Ishikawa (cell line): ENCODE data around the gene SUFU.

Experiments
- CEBPB ChIP-seq: IDR thresholded peaks from 2 replicates; pipeline ENCODE4 v1.6.1; 2012
- CREB1 ChIP-seq: IDR thresholded peaks from 2 replicates; pipeline ENCODE4 v1.6.1; 2012; ENCODE audit warnings: low read depth
- EGR1 ChIP-seq: IDR thresholded peaks from 2 replicates; pipeline ENCODE4 v1.6.1; 2012
- EP300 ChIP-seq: IDR thresholded peaks from 2 replicates; pipeline ENCODE4 v1.6.1; 2012; ENCODE audit warnings: borderline replicate concordance
- FOXM1 ChIP-seq: IDR thresholded peaks from 2 replicates; pipeline ENCODE4 v1.6.1; 2012; ENCODE audit warnings: low read depth, borderline replicate concordance
- MAX ChIP-seq: IDR thresholded peaks from 2 replicates; pipeline ENCODE4 v1.6.1; 2012
- NFIC ChIP-seq: IDR thresholded peaks from 2 replicates; pipeline ENCODE4 v1.6.1; 2012
- RAD21 ChIP-seq: IDR thresholded peaks from 2 replicates; pipeline ENCODE4 v1.6.1; 2012; ENCODE audit warnings: low read depth
- TAF1 ChIP-seq: IDR thresholded peaks from 2 replicates; pipeline ENCODE4 v1.6.1; 2012; ENCODE audit warnings: low read depth, mild to moderate bottlenecking
- TCF12 ChIP-seq: IDR thresholded peaks from 2 replicates; pipeline ENCODE4 v1.6.1; 2012; ENCODE audit warnings: low read depth
- TEAD4 ChIP-seq: IDR thresholded peaks from 2 replicates; pipeline ENCODE4 v1.6.1; 2012
- YY1 ChIP-seq: IDR thresholded peaks from 2 replicates; pipeline ENCODE4 v1.6.1; 2012; ENCODE audit warnings: low read depth
- ZBTB7A ChIP-seq: IDR thresholded peaks from 2 replicates; pipeline ENCODE4 v1.6.1; 2012; ENCODE audit warnings: low read depth
- TF ChIP-seq, protein P1 (sequence below): IDR thresholded peaks from 2 replicates; pipeline ENCODE4 v1.6.1; 2012; ENCODE audit warnings: low read depth, mild to moderate bottlenecking
- TF ChIP-seq, protein P2 (sequence below): IDR thresholded peaks from 2 replicates; pipeline ENCODE4 v1.6.1; 2012

SUFU gene

GRCh38 chr10:102612964-102613275, 109.1 kb downstream of the SUFU start:
- TF ChIP-seq YY1 (no peak), TAF1 (no peak), EP300 (no peak), EGR1 (no peak), CEBPB (no peak), TEAD4 (no peak), RAD21 (no peak)
- TF ChIP-seq, protein P1, sequence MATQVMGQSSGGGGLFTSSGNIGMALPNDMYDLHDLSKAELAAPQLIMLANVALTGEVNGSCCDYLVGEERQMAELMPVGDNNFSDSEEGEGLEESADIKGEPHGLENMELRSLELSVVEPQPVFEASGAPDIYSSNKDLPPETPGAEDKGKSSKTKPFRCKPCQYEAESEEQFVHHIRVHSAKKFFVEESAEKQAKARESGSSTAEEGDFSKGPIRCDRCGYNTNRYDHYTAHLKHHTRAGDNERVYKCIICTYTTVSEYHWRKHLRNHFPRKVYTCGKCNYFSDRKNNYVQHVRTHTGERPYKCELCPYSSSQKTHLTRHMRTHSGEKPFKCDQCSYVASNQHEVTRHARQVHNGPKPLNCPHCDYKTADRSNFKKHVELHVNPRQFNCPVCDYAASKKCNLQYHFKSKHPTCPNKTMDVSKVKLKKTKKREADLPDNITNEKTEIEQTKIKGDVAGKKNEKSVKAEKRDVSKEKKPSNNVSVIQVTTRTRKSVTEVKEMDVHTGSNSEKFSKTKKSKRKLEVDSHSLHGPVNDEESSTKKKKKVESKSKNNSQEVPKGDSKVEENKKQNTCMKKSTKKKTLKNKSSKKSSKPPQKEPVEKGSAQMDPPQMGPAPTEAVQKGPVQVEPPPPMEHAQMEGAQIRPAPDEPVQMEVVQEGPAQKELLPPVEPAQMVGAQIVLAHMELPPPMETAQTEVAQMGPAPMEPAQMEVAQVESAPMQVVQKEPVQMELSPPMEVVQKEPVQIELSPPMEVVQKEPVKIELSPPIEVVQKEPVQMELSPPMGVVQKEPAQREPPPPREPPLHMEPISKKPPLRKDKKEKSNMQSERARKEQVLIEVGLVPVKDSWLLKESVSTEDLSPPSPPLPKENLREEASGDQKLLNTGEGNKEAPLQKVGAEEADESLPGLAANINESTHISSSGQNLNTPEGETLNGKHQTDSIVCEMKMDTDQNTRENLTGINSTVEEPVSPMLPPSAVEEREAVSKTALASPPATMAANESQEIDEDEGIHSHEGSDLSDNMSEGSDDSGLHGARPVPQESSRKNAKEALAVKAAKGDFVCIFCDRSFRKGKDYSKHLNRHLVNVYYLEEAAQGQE: no peak

DNA sequence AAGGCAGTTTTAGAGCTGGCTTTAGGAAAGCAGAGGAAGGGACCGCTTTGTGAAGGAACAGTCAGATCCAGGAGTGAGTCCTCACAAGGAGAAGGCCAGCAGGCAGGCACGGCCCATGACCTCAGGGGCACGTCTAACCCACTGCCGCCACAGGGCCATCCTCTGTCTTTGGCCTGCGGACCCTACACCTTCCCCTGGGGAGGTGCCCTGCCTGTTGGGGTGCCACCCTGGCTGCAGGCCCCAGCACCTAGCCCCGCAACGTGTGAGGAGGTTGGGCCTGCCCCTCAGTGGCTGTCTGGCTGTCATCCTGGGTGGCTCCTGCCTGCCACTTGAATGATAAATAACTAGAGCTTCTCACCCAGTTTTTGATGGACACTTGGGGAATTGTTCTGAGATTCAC, 109.5 kb downstream of the SUFU start:
- no peak for TF ChIP-seq MAX
- TF ChIP-seq EP300: no peak
- TF ChIP-seq YY1: no peak
- no peak for TF ChIP-seq TCF12
- TF ChIP-seq EGR1: no peak
- TF ChIP-seq TEAD4: no peak
- TF ChIP-seq NFIC: no peak
- no peak for TF ChIP-seq RAD21
- TF ChIP-seq CREB1: no peak
- TF ChIP-seq, protein P1: no peak
- TF ChIP-seq FOXM1: no peak

DNA sequence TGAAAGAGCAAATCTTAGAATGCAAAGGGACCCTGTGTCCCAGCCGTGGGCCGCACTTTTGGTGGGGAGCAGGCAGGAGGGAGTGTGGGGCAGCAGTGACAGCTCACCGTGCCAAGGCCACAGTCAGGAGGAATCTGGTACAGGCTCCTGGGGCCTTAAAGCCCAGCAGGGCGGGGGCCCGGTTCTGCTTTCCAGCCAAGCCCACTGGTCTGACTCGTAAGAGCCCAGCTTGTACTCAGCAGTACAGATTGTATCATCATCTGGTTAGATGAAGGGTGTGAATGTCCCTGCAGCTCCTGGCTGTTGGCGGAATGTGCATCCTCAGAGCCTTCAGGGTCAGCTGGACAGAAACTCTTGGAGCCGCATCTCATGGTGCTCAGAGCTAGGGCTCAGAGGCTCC, 110.0 kb downstream of the SUFU start:
- TF ChIP-seq CEBPB (no peak), NFIC (no peak), ZBTB7A (no peak), EGR1 (no peak), TEAD4 (no peak), FOXM1 (no peak), MAX (no peak), RAD21 (no peak), CREB1 (no peak)
- TF ChIP-seq, protein P1: no peak

DNA sequence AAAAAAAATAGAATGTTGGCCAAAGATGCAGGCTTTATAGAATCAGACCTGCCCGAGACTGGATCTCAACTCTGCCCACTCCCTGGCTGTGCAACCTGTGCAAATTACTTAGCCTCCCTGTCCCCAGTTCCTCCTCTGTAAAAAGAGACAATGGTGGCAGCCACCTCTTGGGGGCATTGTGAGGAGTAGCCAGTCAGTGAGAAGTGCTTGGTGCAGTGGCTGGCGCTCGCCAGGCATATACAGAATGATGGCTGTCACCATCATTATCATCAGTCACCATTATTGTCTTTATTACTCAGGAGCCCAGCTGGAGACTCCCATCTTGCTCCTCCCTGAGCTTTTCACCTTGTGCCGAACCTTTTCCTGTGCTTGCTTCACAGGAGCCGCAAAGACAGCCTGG, 111.1 kb downstream of the SUFU start:
- TF ChIP-seq EGR1 (no peak), MAX (no peak), EP300 (no peak), YY1 (no peak), TAF1 (no peak), RAD21 (no peak), TEAD4 (no peak), FOXM1 (no peak), CREB1 (no peak), TCF12 (no peak), CEBPB (no peak), NFIC (no peak), ZBTB7A (no peak)
- TF ChIP-seq, protein P1: no peak
- TF ChIP-seq, protein P2, sequence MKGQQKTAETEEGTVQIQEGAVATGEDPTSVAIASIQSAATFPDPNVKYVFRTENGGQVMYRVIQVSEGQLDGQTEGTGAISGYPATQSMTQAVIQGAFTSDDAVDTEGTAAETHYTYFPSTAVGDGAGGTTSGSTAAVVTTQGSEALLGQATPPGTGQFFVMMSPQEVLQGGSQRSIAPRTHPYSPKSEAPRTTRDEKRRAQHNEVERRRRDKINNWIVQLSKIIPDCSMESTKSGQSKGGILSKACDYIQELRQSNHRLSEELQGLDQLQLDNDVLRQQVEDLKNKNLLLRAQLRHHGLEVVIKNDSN: no peak
